Right cardiac atrium (tissue), 5 donors: ENCODE data around the gene CAPZA1. TPM values are rescaled to one million over a fixed set of nuclear protein-coding genes. Genes with fewer than 3 reads are reported as not detected.

Experiments
- ATAC-seq, 2 donors: fragments of 200-7000 bp; cut with Tn5 transposase; one replicate each; pipeline versions ENCODE4 v1.8.0 to v1.9.1; 2020; ENCODE audit warnings: moderate library complexity in 2 of 2, mild to moderate bottlenecking in 1 of 2
- DNase-seq, 3 donors: peaks; one replicate each; pipeline ENCODE4 v3.0.0-alpha.2; 2020
- H3K27ac ChIP-seq: one replicate; pipeline ENCODE4 v1.5.1; 2013; ENCODE audit warnings: mild to moderate bottlenecking, low read length, control low read depth, moderate library complexity
- H3K27me3 ChIP-seq: one replicate; pipeline ENCODE4 v1.6.1; 2013; ENCODE audit not compliant: control insufficient read depth, insufficient read depth
- H3K4me1 ChIP-seq: one replicate; pipeline ENCODE4 v1.6.1; 2013; ENCODE audit warnings: low read length; ENCODE audit not compliant: control insufficient read depth, insufficient read depth
- H3K4me3 ChIP-seq: one replicate; pipeline ENCODE4 v1.5.1; 2013; ENCODE audit warnings: low read length, control low read depth
- H3K9me3 ChIP-seq: one replicate; pipeline ENCODE4 v1.6.1; 2013; ENCODE audit warnings: low read length; ENCODE audit not compliant: control insufficient read depth
- WGBS: extraction: QIAGEN DNeasy Blood & Tissue Kit; methylation state at CpG from one replicate; pipeline ENCODE4 v1.1.7; 2013; 5-methylcytosine and 5-hydroxymethylcytosine counted together
- intact Hi-C, 4 donors: fragments of 100-400 bp; cut with DNase I; formaldehyde crosslinking; loops; one replicate each; pipeline versions ENCODE4 v1.11.0 to v1.14.0; 2022 to 2023
- polyA plus RNA-seq: library from polyadenylated mRNA; stranded (reverse); fragments of 200-250 nt; gene quantifications from one replicate; pipeline ENCODE4 v1.2.3, GENCODE V29; 2013
- total RNA-seq, 4 donors: library from RNA; stranded (reverse); fragmentation: NEBNext Ultra II Directional; extraction: Animal tissue kit (Norgen Biotek cat#: 25700); gene quantifications; one replicate each; pipeline ENCODE4 v1.2.1, GENCODE V29; 2021
- donor health status: healthy with polysubstance abuse.
- donor health status: DM: no; HTN: yes; CAD: no.
- donor health status: DM: no; HTN: no; CAD: no.
- donor health status: DM: no; HTN: yes; CAD: no; lungs with severe emphysema.
- donor health status: DM: yes; HTN: yes; CAD: no.

Gene CAPZA1
- total and polyA plus RNA-seq, 5 donors: 22.3 to 53.4 (median 39.5) TPM

DNA sequence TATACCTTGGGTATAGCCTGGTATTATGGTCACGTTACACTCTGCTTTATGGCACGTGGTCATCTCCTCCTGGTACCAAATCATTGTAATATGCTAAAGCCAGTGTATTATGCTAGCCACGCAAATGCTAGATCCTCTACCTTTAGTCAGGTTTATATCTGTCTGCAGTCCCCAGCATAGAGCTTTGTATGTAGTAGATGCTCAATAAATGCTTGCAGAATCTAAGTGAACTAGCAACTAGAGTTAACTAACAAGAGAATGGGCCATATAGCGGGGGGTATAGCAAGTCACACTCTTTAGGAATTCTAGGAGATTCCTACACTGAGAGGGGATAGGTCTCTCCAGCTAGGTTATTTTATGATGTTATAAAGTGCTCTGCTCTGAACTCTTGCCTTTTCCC lies 57.9 kb downstream of the CAPZA1 start:
- WGBS: 98% methylated on average over 4 of the region's 4 CpGs
- DNase-seq: no peak

DNA sequence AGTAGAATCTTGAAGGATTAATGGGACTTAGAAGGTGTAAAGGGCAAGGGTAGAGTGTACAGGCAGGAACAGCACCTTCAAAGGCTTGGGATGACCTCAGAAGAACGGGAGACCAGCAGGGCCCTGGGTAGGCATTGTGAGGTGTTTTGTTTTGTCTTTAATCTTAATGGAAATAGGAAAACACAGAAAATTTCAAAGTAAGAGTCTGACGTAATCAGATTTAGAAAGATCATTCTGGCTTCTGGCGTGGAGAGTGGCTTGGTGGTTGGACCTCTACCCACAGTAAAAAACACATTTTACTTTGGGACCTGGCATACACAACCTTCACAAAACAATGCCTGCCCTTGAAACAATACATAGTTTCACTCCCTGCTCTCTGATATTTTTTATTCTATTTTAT lies 59.0 kb downstream of the CAPZA1 start:
- ATAC-seq (no peak), DNase-seq (no peak)
- no peak overlapping the region for H3K4me3 ChIP-seq
- intact Hi-C loops: loop anchor here in 2 of 4 donors (10.0 kb wide), 1 partner anchor 54 kb away; no protein-coding TSS in a partner anchor
- WGBS: 73% methylated on average over 3 of the region's 3 CpGs
- H3K9me3 ChIP-seq: no peaks in the 10 kb centered on the region
- no peak overlapping the region for H3K27ac ChIP-seq
- H3K4me1 ChIP-seq: no peaks in the 10 kb centered on the region
- H3K27me3 ChIP-seq: no peaks in the 10 kb centered on the region

More for the DNA sequence above, 57.9 kb downstream of the CAPZA1 start:
- H3K27ac ChIP-seq: no peak overlapping the region
- H3K9me3 ChIP-seq: no peaks in the 10 kb centered on the region
- no peak overlapping the region for H3K4me3 ChIP-seq
- H3K4me1 ChIP-seq: no peaks in the 10 kb centered on the region
- intact Hi-C loops: loop anchor here in 2 of 4 donors (10.0 kb wide), 1 partner anchor 53 kb away; no protein-coding TSS in a partner anchor
- ATAC-seq: no peak
- no peaks in the 10 kb centered on the region for H3K27me3 ChIP-seq

DNA sequence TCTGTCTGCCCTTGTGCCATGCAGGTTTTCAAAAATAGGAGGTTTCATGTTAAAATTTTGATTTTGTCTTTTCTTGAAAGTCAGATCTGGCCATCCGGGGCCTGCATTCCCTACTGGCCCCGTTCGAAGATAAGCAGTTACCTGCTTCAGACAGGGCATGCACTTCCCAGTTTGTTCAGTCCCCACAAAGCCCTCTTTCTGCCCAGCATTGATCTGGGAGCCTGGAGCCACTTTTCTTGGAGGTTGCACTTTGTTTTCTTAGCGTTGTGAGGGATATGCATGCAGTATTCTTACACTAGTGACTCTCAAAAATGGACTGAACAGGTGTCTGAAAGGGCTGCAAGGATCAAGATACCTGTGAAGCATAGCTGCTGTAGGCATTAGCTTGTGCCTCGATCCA lies 66.3 kb downstream of the CAPZA1 start:
- ATAC-seq (no peak), DNase-seq (no peak)
- 92% methylated on average over 5 of the region's 5 CpGs for WGBS
- H3K27me3 ChIP-seq: no peaks in the 10 kb centered on the region
- H3K27ac ChIP-seq: no peak overlapping the region
- H3K4me3 ChIP-seq: no peak overlapping the region
- intact Hi-C loops: no loop called here
- H3K4me1 ChIP-seq: no peaks in the 10 kb centered on the region
- H3K9me3 ChIP-seq: no peaks in the 10 kb centered on the region

DNA sequence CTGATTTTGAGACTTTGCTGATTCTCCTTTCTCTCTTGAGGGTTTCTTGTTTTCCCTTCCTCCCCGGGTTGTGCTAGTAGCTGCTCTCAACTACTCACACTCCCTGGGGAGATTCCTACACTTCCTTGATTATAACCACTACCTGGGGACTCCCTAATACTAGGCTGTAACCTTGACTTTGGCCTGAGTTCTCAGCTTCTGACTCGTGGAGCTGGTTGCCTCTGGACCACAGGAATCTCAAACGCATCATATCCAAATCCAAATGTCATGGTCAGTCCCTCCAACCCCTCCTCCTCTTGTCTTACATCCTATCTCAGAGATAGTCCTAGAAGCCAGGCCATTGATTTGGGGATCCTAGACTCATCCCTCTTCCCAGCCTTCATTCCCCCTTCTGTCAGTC lies 66.8 kb downstream of the CAPZA1 start:
- WGBS: 57% methylated on average over 3 of the region's 3 CpGs
- Histone ChIP-seq H3K9me3 (no peaks in the 10 kb centered on the region), H3K27ac (no peak overlapping the region), H3K4me1 (no peaks in the 10 kb centered on the region), H3K27me3 (no peaks in the 10 kb centered on the region), H3K4me3 (no peak overlapping the region)
- no peak for ATAC-seq
- intact Hi-C loops: no loop called here
- no peak for DNase-seq

DNA sequence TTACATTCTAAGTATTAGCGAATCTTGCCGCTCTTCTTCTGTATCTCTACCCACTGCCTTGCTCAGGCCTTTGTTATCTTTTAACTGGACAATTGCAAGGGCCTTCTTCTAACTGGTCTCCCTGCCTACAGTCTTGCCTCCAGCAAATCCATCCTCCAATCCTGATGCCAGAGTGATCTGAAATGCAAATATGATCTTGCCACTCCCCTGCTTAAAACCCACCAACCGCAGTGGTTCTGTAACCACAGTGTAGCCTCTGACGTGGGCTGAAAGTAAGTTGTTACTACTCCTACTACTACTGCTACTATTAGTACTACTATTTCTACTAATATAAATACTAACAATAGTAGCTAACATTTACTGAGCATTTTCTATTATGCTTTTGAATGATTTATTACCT lies 67.2 kb downstream of the CAPZA1 start:
- 93% methylated on average over 4 of the region's 4 CpGs for WGBS

DNA sequence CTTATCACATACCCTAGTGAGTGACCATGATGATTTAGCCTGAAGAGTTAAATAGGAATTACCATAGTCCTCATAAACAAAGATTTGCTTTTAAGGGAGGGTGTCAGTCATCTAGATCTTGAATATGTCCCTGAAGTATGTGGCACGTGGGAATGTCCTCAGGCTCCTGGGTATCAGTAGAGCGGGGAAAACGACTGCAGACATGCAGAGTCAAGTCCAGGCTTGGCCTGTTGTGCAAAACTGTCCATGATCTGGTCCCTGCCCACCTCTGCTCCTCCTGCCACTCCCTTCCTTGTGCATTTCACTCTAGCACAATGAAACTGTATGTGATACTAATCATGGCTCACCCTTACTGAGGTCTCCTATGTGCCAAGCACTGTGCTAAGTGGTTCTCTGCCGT lies 67.7 kb downstream of the CAPZA1 start:
- ATAC-seq (no peak), DNase-seq (no peak)
- 77% methylated on average over 4 of the region's 4 CpGs for WGBS
- intact Hi-C loops: no loop called here
- no peaks in the 10 kb centered on the region for H3K27me3 ChIP-seq
- no peaks in the 10 kb centered on the region for H3K9me3 ChIP-seq
- H3K27ac ChIP-seq: no peak overlapping the region
- H3K4me3 ChIP-seq: no peak overlapping the region
- H3K4me1 ChIP-seq: no peaks in the 10 kb centered on the region

More for the DNA sequence above, 67.2 kb downstream of the CAPZA1 start:
- no peak for DNase-seq
- ATAC-seq: no peak
- Histone ChIP-seq H3K27ac (no peak overlapping the region), H3K4me3 (no peak overlapping the region), H3K4me1 (no peaks in the 10 kb centered on the region), H3K27me3 (no peaks in the 10 kb centered on the region), H3K9me3 (no peaks in the 10 kb centered on the region)
- intact Hi-C loops: no loop called here

DNA sequence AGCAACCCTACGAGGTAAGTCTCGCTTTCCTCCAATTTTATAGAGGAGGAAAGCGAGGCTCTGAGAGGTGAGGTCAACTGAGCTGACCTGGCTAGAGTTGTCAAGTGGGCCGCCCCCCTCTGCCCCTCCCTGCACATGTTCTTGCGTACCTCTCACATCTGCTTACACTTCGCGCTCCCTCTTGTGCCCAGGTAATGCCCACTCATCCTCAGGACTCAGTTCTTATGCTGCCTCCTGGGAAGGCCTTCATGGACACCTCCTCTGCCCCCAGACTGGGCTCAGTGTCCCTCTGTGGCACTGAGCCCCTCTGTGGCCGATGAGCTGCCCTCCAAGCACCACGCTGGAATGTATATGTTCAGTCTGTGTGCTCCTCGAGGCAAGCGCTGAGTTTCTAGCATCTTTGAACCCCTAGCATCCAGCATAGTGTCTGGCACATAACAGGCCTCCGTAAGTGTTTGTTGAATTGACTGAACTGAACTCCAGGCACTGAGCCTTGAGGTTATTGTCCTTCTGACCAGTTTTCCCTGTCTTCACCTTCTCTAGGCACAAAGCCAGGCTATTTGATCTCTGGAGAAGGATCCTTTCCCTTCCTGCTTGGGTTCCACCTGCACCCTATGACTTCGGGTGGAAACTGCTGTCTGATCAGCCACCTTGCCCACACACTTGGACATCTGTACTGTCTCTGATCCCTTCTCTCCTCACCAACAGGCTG lies 68.3 kb downstream of the CAPZA1 start:
- Histone ChIP-seq H3K27ac (no peak overlapping the region), H3K9me3 (no peaks in the 10 kb centered on the region), H3K27me3 (no peaks in the 10 kb centered on the region), H3K4me1 (no peaks in the 10 kb centered on the region), H3K4me3 (no peak overlapping the region)
- peak in 1 of 2 donors; percentile 6 for ATAC-seq
- 84% methylated on average over 13 of the region's 13 CpGs for WGBS
- DNase-seq: no peak
- intact Hi-C loops: no loop called here

DNA sequence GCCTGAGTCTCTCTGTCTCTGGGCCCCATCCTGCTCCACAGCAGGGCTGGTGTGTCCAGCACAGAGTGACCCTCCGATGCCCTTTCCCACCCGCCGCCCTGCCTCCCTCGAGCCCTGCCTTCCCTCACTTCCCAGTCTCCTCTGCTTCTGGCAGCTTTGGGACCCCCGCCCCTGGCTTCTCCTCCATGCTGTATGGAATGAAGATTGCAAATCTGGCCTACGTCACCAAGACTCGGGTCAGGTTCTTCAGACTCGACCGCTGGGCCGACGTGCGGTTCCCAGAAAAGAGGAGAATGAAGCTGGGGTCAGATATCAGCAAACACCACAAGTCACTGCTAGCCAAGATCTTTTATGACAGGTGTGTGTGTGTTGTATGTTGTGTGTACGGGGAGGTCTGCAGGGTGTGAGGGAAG lies 69.2 kb downstream of the CAPZA1 start:
- DNase-seq (peak; percentile 67 to 82 (median 81)), ATAC-seq (peak; percentile 70 to 83)
- H3K4me1 ChIP-seq: no peaks in the 10 kb centered on the region
- no peak overlapping the region for H3K4me3 ChIP-seq
- WGBS: 47% methylated on average over 13 of the region's 13 CpGs
- H3K9me3 ChIP-seq: no peaks in the 10 kb centered on the region
- peak overlapping the region; percentile 9 for H3K27ac ChIP-seq
- no peaks in the 10 kb centered on the region for H3K27me3 ChIP-seq
- intact Hi-C loops: no loop called here

DNA sequence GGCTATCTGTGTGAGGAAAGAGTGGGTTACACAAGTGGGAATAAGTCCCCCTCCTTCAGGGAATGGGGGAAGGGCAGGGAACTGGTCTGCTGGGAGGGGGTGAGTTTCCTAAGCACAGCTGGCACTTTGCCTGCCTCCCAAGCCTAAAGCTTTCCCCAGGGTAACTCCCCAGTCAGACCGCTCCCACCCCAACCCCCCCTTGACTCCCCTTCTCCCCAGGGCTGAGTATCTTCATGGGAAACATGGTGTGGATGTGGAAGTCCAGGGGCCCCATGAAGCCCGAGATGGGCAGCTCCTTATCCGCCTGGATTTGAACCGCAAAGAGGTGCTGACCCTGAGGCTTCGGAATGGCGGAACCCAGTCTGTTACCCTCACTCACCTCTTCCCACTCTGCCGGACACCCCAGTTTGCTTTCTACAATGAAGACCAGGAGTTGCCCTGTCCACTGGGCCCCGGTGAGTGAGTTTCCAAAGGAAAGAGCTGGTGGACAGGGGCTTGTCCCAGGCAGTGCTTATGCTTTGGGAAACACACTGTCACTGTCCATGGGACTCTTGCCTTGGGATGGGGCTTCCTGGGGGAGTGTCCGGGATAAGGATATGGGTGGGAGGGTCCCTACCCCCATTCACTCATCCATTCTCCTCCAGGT lies 69.7 kb downstream of the CAPZA1 start:
- 85% methylated on average over 9 of the region's 9 CpGs for WGBS
- Histone ChIP-seq H3K4me1 (no peaks in the 10 kb centered on the region), H3K27me3 (no peaks in the 10 kb centered on the region), H3K27ac (no peak overlapping the region), H3K4me3 (no peak overlapping the region), H3K9me3 (no peaks in the 10 kb centered on the region)
- peak in 1 of 2 donors; percentile 5 for ATAC-seq
- intact Hi-C loops: no loop called here
- DNase-seq: peak in 1 of 3 donors; percentile 46

DNA sequence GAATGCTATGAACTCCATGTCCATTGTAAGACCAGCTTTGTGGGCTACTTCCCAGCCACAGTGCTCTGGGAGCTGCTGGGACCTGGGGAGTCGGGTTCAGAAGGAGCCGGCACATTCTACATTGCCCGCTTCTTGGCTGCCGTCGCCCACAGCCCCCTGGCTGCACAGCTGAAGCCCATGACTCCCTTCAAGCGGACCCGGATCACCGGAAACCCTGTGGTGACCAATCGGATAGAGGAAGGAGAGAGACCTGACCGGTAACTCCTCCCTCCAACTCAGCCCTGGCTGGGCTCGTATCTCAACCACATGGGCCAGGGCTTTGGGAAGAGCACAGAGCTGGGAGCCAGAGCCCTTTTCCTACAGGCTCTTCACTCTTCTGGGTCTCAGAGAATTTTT lies 70.2 kb downstream of the CAPZA1 start:
- 88% methylated on average over 11 of the region's 11 CpGs for WGBS
- ATAC-seq: no peak
- DNase-seq: no peak
- Histone ChIP-seq H3K27me3 (no peaks in the 10 kb centered on the region), H3K27ac (no peak overlapping the region), H3K4me3 (no peak overlapping the region), H3K9me3 (no peaks in the 10 kb centered on the region), H3K4me1 (no peaks in the 10 kb centered on the region)
- intact Hi-C loops: no loop called here

DNA sequence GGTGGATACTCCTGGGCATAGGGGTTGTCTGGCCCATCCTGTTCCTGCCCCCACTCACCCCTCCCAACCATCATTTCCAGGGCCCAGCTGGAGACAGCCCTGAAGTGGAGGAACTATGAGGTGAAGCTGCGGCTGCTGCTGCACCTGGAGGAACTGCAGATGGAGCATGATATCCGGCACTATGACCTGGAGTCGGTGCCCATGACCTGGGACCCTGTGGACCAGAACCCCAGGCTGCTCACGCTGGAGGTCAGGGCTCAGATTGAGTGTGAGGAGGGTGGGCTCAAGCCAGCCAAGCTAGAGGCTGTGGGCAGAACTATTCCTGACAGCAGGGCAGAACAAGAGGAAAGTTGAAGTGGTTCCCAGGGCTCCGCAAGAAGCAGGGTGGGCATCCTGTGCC lies 73.0 kb downstream of the CAPZA1 start:
- intact Hi-C loops: no loop called here
- Histone ChIP-seq H3K27me3 (no peaks in the 10 kb centered on the region), H3K4me1 (no peaks in the 10 kb centered on the region), H3K27ac (no peak overlapping the region), H3K4me3 (no peak overlapping the region), H3K9me3 (no peaks in the 10 kb centered on the region)
- 95% methylated on average over 5 of the region's 5 CpGs for WGBS
- ATAC-seq: no peak
- DNase-seq: no peak
